GM23338 (cell line): ENCODE measurements around the gene PRKCH. TPM values are rescaled to one million over a fixed set of nuclear protein-coding genes. Genes with fewer than 3 reads are reported as not detected.

ENCODE experiments used
- ATAC-seq: fragments of 200-7000 bp; cut with Tn5 transposase; 3 replicates; pipeline ENCODE4 v1.9.1; 2020
- DNase-seq: peaks from one replicate; pipeline ENCODE4 v3.0.0-alpha.2; 2015; ENCODE audit warnings: low spot score
- H2AFZ ChIP-seq: fragments of 200-600 bp; sonication (generic); 2 replicates; pipeline ENCODE4 v1.8.0; 2016; ENCODE audit warnings: antibody characterized with exemption, mild to moderate bottlenecking, moderate library complexity
- H3F3A ChIP-seq: fragments of 200-600 bp; sonication (generic); replicated peaks from 2 replicates; pipeline ENCODE4 v1.8.0; 2017; ENCODE audit warnings: antibody characterized with exemption, mixed run types, low read depth
- H3K27ac ChIP-seq: fragments of 200-600 bp; sonication (generic); 2 replicates; pipeline ENCODE4 v1.6.1; 2016; ENCODE audit warnings: low read depth
- H3K27me3 ChIP-seq: fragments of 200-600 bp; sonication (generic); 2 replicates; pipeline ENCODE4 v1.8.0; 2016; ENCODE audit warnings: mild to moderate bottlenecking, mixed run types, moderate library complexity; ENCODE audit not compliant: insufficient read depth
- H3K36me3 ChIP-seq: fragments of 200-600 bp; sonication (generic); 2 replicates; pipeline ENCODE4 v1.8.0; 2016; ENCODE audit warnings: mild to moderate bottlenecking; ENCODE audit not compliant: insufficient read depth
- H3K4me1 ChIP-seq: fragments of 200-600 bp; sonication (generic); 2 replicates; pipeline ENCODE4 v1.8.0; 2016; ENCODE audit warnings: mild to moderate bottlenecking, moderate library complexity; ENCODE audit not compliant: insufficient read depth
- H3K4me2 ChIP-seq: fragments of 200-600 bp; sonication (generic); 2 replicates; pipeline ENCODE4 v1.7.1; 2017; ENCODE audit warnings: mixed run types
- H3K4me3 ChIP-seq: fragments of 200-600 bp; sonication (generic); 2 replicates; pipeline ENCODE4 v1.6.1; 2016; ENCODE audit warnings: mixed run types
- H3K79me2 ChIP-seq: fragments of 200-600 bp; sonication (generic); replicated peaks from 2 replicates; pipeline ENCODE4 v1.8.0; 2017; ENCODE audit warnings: mild to moderate bottlenecking; ENCODE audit not compliant: insufficient read depth
- H3K9me2 ChIP-seq: fragments of 200-600 bp; sonication (generic); 2 replicates; pipeline ENCODE4 v1.8.0; 2017; ENCODE audit not compliant: insufficient read depth
- H4K20me1 ChIP-seq: fragments of 200-600 bp; sonication (generic); replicated peaks from 2 replicates; pipeline ENCODE4 v1.8.0; 2017; ENCODE audit warnings: mild to moderate bottlenecking; ENCODE audit not compliant: insufficient read depth
- H3K27ac Mint-ChIP-seq: 2 replicates; pipeline ENCODE4 v1.8.0; 2020; ENCODE audit warnings: inconsistent platforms, mild to moderate bottlenecking, moderate library complexity, mixed read lengths
- H3K27me3 Mint-ChIP-seq: 3 replicates; pipeline ENCODE4 v1.8.0; 2022; ENCODE audit warnings: low read depth, mild to moderate bottlenecking, moderate library complexity, mixed read lengths, inconsistent platforms; ENCODE audit not compliant: insufficient read depth, poor library complexity
- H3K36me3 Mint-ChIP-seq: 3 replicates; pipeline ENCODE4 v1.8.0; 2021; ENCODE audit warnings: low read depth, mild to moderate bottlenecking, inconsistent platforms, moderate library complexity, mixed read lengths
- H3K4me1 Mint-ChIP-seq: 3 replicates; pipeline ENCODE4 v1.8.0; 2020; ENCODE audit warnings: mild to moderate bottlenecking, inconsistent platforms, mixed read lengths
- H3K4me3 Mint-ChIP-seq: 3 replicates; pipeline ENCODE4 v1.8.0; 2021; ENCODE audit warnings: moderate library complexity, mild to moderate bottlenecking, inconsistent platforms, mixed read lengths
- H3K9me3 Mint-ChIP-seq: 3 replicates; pipeline ENCODE4 v1.8.0; 2020; ENCODE audit warnings: moderate library complexity, mild to moderate bottlenecking, inconsistent platforms, mixed read lengths
- CREB1 ChIP-seq: fragments of 250-450 bp; sonication (Bioruptor Pico); IDR thresholded peaks from 2 replicates; pipeline ENCODE4 v1.5.0; 2020; ENCODE audit warnings: low read depth, mild to moderate bottlenecking, moderate library complexity
- STAT1 ChIP-seq: IDR thresholded peaks from one replicate; pipeline ENCODE4 v1.6.1; 2016; ENCODE audit warnings: antibody characterized with exemption; ENCODE audit not compliant: unreplicated experiment
- ZNF462 ChIP-seq: fragments of 250-450 bp; sonication (Bioruptor Pico); IDR thresholded peaks from 2 replicates; pipeline ENCODE4 v1.5.0; 2020; ENCODE audit warnings: mild to moderate bottlenecking, moderate library complexity
- polyA plus RNA-seq: library from polyadenylated mRNA; unstranded; fragments of >200 nt; fragmentation: Nextera tagmentation; extraction: Ambion mirVana; gene quantifications from 2 replicates; pipeline ENCODE4 v1.2.1, GENCODE V29; 2016
- total RNA-seq: library from RNA; depleted of rRNA; stranded (reverse); fragments of >200 nt; shearing (Covaris generic); gene quantifications from 2 replicates; pipeline ENCODE4 v1.2.3, GENCODE V29; 2014
- TF ChIP-seq, protein P1 (sequence below): IDR thresholded peaks from 2 replicates; pipeline ENCODE4 v1.6.1; 2016; ENCODE audit warnings: antibody characterized with exemption

Gene PRKCH
- total and polyA plus RNA-seq, 2 experiments from 2014 or later: 5.4 to 10.1 TPM

DNA sequence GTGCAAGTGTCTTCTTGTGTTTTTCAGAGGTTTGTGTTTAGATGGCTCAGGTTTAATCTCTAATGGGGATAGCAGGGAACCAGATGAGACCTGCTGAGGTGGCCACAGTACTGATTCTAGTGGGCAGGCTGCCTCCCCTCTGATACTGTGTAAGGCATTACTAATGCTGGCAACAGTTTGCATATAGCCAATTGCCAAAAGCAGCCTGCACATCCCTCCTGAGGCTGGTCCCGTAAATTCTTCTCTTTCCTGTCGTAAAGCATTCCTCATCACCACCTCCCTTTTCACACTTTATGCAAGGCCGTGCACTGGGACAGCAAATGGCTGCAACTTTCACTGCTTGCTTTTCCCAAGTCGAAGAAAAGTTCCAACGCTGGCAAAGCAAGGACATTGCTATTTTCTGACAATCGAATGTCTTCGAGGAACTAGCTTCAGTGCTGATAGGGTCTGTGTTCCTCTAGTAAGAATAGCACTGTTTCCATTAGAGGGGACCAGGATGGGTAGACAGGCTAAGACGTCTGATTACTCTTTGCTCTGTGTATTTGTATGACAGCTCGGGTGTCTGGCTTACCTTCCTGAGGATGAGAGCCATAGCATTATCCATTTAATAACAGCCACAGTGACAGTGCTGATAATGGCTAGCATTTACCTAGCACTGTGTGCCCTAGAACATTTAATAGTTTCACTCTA, 195.7 kb downstream of the PRKCH start:
- TF ChIP-seq, protein P1, sequence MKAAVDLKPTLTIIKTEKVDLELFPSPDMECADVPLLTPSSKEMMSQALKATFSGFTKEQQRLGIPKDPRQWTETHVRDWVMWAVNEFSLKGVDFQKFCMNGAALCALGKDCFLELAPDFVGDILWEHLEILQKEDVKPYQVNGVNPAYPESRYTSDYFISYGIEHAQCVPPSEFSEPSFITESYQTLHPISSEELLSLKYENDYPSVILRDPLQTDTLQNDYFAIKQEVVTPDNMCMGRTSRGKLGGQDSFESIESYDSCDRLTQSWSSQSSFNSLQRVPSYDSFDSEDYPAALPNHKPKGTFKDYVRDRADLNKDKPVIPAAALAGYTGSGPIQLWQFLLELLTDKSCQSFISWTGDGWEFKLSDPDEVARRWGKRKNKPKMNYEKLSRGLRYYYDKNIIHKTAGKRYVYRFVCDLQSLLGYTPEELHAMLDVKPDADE: no peak
- TF ChIP-seq ZNF462 (CRISPR knock-in tag) (no peak), CREB1 (CRISPR knock-in tag) (no peak), STAT1 (no peak)
- H3K4me3 Mint-ChIP-seq: no peak overlapping the region
- no peak for ATAC-seq

More for the DNA sequence above, 195.7 kb downstream of the PRKCH start:
- Histone ChIP-seq H3K4me2 (no peak overlapping the region), H3K36me3 (no peaks in the 10 kb centered on the region), H3K79me2 (no peaks in the 10 kb centered on the region), H3K4me1 (no peaks in the 10 kb centered on the region; the same call in 1 of the 2 replicates), H3K9me2 (no peaks in the 10 kb centered on the region), H3K27me3 (no peaks in the 10 kb centered on the region), H4K20me1 (no peaks in the 10 kb centered on the region), H3K27ac (no peak overlapping the region), H2AFZ (peak overlapping the region; percentile 69; the same call in 1 of the 2 replicates), H3F3A (no peaks in the 10 kb centered on the region), H3K4me3 (no peak overlapping the region)
- Mint-ChIP-seq H3K27me3 (peaks cover 2% of the 10 kb centered on the region), H3K9me3 (no peaks in the 10 kb centered on the region), H3K36me3 (no peaks in the 10 kb centered on the region), H3K27ac (no peak overlapping the region), H3K4me1 (no peaks in the 10 kb centered on the region)
- DNase-seq: no peak
